ENCODE measurements around the gene ADRA2C.
"Not testable (repeated sequence)": the region's sequence is repeated elsewhere in the genome, so short reads cannot be mapped to it uniquely, and the experiment has no call there.

The ADRA2C gene

GRCh38 chr4:3800351-3800750, 34.2 kb downstream of the ADRA2C start:
- no peak for DNase-seq

- DNase-seq: no peak
Observed at GRCh38 chr4:3801521-3801920, 35.3 kb downstream of the ADRA2C start.

GRCh38 chr4:3801931-3802550, 35.9 kb downstream of the ADRA2C start:
- DNase-seq: peak; percentile 81

- DNase-seq: peak; percentile 9
Observed at GRCh38 chr4:3802571-3803474, 36.6 kb downstream of the ADRA2C start.

GRCh38 chr4:3803475-3803847, 37.3 kb downstream of the ADRA2C start:
- no peak for DNase-seq

GRCh38 chr4:3803946-3804345, 37.8 kb downstream of the ADRA2C start:
- DNase-seq: no peak

- no peak for DNase-seq
Observed at GRCh38 chr4:3805026-3805425, 38.8 kb downstream of the ADRA2C start.

- DNase-seq: no peak
Observed at GRCh38 chr4:3805731-3806130, 39.5 kb downstream of the ADRA2C start.

- no peak for DNase-seq
Observed at GRCh38 chr4:3807311-3807710, 41.1 kb downstream of the ADRA2C start.

- DNase-seq: no peak
Observed at GRCh38 chr4:3807822-3808496, 41.8 kb downstream of the ADRA2C start.

- DNase-seq: no peak
Observed at GRCh38 chr4:3808597-3808996, 42.4 kb downstream of the ADRA2C start.

GRCh38 chr4:3809028-3809427, 42.8 kb downstream of the ADRA2C start:
- DNase-seq: no peak

- no peak for DNase-seq
Observed at GRCh38 chr4:3809451-3810110, 43.4 kb downstream of the ADRA2C start.

GRCh38 chr4:3810111-3810680, 44.0 kb downstream of the ADRA2C start:
- DNase-seq: no peak

- DNase-seq: no peak
Observed at GRCh38 chr4:3810796-3811485, 44.8 kb downstream of the ADRA2C start.

- no peak for DNase-seq
Observed at GRCh38 chr4:3811621-3812020, 45.4 kb downstream of the ADRA2C start.

- DNase-seq: no peak
Observed at GRCh38 chr4:3812211-3812934, 46.2 kb downstream of the ADRA2C start.

- no peak for DNase-seq
Observed at GRCh38 chr4:3813151-3814052, 47.2 kb downstream of the ADRA2C start.

- no peak for DNase-seq
Observed at GRCh38 chr4:3814053-3814570, 47.9 kb downstream of the ADRA2C start.

- not testable (repeated sequence) for DNase-seq
Observed at GRCh38 chr4:3814838-3815237, 48.7 kb downstream of the ADRA2C start.

Measured in NCI-H345 (cell line).